ENCODE measurements around the gene CHRM2.

CHRM2 gene

DNA sequence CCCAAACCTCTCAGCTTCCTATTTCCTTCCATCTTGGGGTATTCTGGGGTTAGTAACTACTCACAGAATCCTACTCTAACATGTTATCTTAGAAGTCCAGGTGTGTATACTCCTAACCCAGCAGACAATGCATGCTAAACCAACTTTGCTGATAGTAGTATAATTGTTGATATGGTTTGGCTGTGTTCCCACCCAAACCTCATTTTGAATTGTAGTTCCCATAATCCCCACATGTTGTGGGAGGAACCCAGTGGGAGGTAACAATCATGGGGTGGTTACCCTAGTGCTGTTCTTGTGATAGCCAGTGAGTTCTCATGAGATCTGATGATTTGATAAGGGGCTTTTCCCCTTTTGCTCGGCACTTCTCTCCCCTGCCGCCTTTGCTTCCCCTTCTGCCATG lies 135.1 kb downstream of the CHRM2 start:
- H3K36me3 ChIP-seq (ENCODE audit: insufficient read depth, low read length) = no peaks in the 10 kb centered on the region
- H3K9ac ChIP-seq (ENCODE audit: low read length) = no peak overlapping the region
- H3K9me3 ChIP-seq (ENCODE audit: low read length) = no peaks in the 10 kb centered on the region
- H3K27me3 ChIP-seq (ENCODE audit: control insufficient read depth in 1 of 2, insufficient read depth in 2 of 2, low read length in 2 of 2) = no peaks in the 10 kb centered on the region
- H3K27ac ChIP-seq (ENCODE audit: low read depth, low read length) = no peak overlapping the region
- peaks cover 47% of the 10 kb centered on the region for H3K4me1 ChIP-seq (ENCODE audit: insufficient read depth, low read length)
- no peak overlapping the region for H3K4me3 ChIP-seq (ENCODE audit: low read depth in 1 of 2, low read length in 2 of 2)

GRCh38 chr7:137005873-137006272 lies 137.4 kb downstream of the CHRM2 start:
- Histone ChIP-seq H3K4me3 (ENCODE audit: low read depth in 1 of 2, low read length in 2 of 2) (no peak overlapping the region), H3K36me3 (ENCODE audit: insufficient read depth, low read length) (no peaks in the 10 kb centered on the region), H3K27ac (ENCODE audit: low read depth, low read length) (peak overlapping the region; percentile 12), H3K27me3 (ENCODE audit: control insufficient read depth in 1 of 2, insufficient read depth in 2 of 2, low read length in 2 of 2) (no peaks in the 10 kb centered on the region), H3K9ac (ENCODE audit: low read length) (no peak overlapping the region), H3K9me3 (ENCODE audit: low read length) (no peaks in the 10 kb centered on the region), H3K4me1 (ENCODE audit: insufficient read depth, low read length) (peaks cover 42% of the 10 kb centered on the region)

- Histone ChIP-seq H3K9me3 (ENCODE audit: low read length) (no peaks in the 10 kb centered on the region), H3K4me1 (ENCODE audit: insufficient read depth, low read length) (peaks cover 38% of the 10 kb centered on the region), H3K27ac (ENCODE audit: low read depth, low read length) (peak overlapping the region; percentile 12), H3K36me3 (ENCODE audit: insufficient read depth, low read length) (no peaks in the 10 kb centered on the region), H3K4me3 (ENCODE audit: low read depth in 1 of 2, low read length in 2 of 2) (no peak overlapping the region), H3K27me3 (ENCODE audit: control insufficient read depth in 1 of 2, insufficient read depth in 2 of 2, low read length in 2 of 2) (no peaks in the 10 kb centered on the region), H3K9ac (ENCODE audit: low read length) (no peak overlapping the region)
Observed at GRCh38 chr7:137006293-137006692, 137.8 kb downstream of the CHRM2 start.

GRCh38 chr7:137007001-137007694 lies 138.7 kb downstream of the CHRM2 start:
- no peak overlapping the region for H3K4me3 ChIP-seq (ENCODE audit: low read depth in 1 of 2, low read length in 2 of 2)
- H3K27ac ChIP-seq (ENCODE audit: low read depth, low read length) = peak overlapping the region; percentile 12
- no peak overlapping the region for H3K9ac ChIP-seq (ENCODE audit: low read length)
- H3K36me3 ChIP-seq (ENCODE audit: insufficient read depth, low read length) = no peaks in the 10 kb centered on the region
- H3K4me1 ChIP-seq (ENCODE audit: insufficient read depth, low read length) = peaks cover 33% of the 10 kb centered on the region
- no peaks in the 10 kb centered on the region for H3K27me3 ChIP-seq (ENCODE audit: control insufficient read depth in 1 of 2, insufficient read depth in 2 of 2, low read length in 2 of 2)
- no peaks in the 10 kb centered on the region for H3K9me3 ChIP-seq (ENCODE audit: low read length)

- no peak overlapping the region for H3K27ac ChIP-seq (ENCODE audit: low read depth, low read length)
- H3K27me3 ChIP-seq (ENCODE audit: control insufficient read depth in 1 of 2, insufficient read depth in 2 of 2, low read length in 2 of 2) = no peaks in the 10 kb centered on the region
- H3K4me1 ChIP-seq (ENCODE audit: insufficient read depth, low read length) = peaks cover 26% of the 10 kb centered on the region
- H3K9ac ChIP-seq (ENCODE audit: low read length) = no peak overlapping the region
- no peaks in the 10 kb centered on the region for H3K36me3 ChIP-seq (ENCODE audit: insufficient read depth, low read length)
- H3K9me3 ChIP-seq (ENCODE audit: low read length) = no peaks in the 10 kb centered on the region
- no peak overlapping the region for H3K4me3 ChIP-seq (ENCODE audit: low read depth in 1 of 2, low read length in 2 of 2)
Observed at GRCh38 chr7:137009404-137009803, 141.0 kb downstream of the CHRM2 start.

DNA sequence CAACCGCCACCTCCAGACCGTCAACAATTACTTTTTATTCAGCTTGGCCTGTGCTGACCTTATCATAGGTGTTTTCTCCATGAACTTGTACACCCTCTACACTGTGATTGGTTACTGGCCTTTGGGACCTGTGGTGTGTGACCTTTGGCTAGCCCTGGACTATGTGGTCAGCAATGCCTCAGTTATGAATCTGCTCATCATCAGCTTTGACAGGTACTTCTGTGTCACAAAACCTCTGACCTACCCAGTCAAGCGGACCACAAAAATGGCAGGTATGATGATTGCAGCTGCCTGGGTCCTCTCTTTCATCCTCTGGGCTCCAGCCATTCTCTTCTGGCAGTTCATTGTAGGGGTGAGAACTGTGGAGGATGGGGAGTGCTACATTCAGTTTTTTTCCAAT lies 146.6 kb downstream of the CHRM2 start:
- peaks cover 4% of the 10 kb centered on the region for H3K36me3 ChIP-seq (ENCODE audit: insufficient read depth, low read length)
- no peaks in the 10 kb centered on the region for H3K27me3 ChIP-seq (ENCODE audit: control insufficient read depth in 1 of 2, insufficient read depth in 2 of 2, low read length in 2 of 2)
- no peak overlapping the region for H3K27ac ChIP-seq (ENCODE audit: low read depth, low read length)
- no peak overlapping the region for H3K9ac ChIP-seq (ENCODE audit: low read length)
- H3K9me3 ChIP-seq (ENCODE audit: low read length) = no peaks in the 10 kb centered on the region
- no peak overlapping the region for H3K4me3 ChIP-seq (ENCODE audit: low read depth in 1 of 2, low read length in 2 of 2)
- H3K4me1 ChIP-seq (ENCODE audit: insufficient read depth, low read length) = no peaks in the 10 kb centered on the region

DNA sequence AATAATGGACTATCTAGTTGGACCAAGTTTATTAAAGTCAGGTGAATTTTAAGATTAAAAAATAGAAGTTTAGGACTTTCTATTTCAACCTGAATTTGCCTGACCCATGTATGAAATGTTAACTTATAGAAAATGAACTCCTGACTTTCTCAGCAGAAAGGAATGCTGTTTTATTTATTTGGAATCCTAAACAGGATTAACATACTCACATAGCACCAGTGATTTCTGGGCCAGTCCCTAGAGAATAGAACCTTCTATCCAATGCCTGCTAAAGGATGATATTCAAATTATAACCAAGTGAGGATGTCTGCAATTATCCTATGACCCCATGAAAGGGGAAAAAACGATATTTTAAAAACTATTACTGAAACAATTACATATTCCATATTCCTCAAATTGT lies 148.8 kb downstream of the CHRM2 start:
- Histone ChIP-seq H3K4me1 (ENCODE audit: insufficient read depth, low read length) (no peaks in the 10 kb centered on the region), H3K36me3 (ENCODE audit: insufficient read depth, low read length) (peaks cover 4% of the 10 kb centered on the region), H3K9ac (ENCODE audit: low read length) (no peak overlapping the region), H3K9me3 (ENCODE audit: low read length) (no peaks in the 10 kb centered on the region), H3K27ac (ENCODE audit: low read depth, low read length) (no peak overlapping the region), H3K4me3 (ENCODE audit: low read depth in 1 of 2, low read length in 2 of 2) (no peak overlapping the region), H3K27me3 (ENCODE audit: control insufficient read depth in 1 of 2, insufficient read depth in 2 of 2, low read length in 2 of 2) (no peaks in the 10 kb centered on the region)

DNA sequence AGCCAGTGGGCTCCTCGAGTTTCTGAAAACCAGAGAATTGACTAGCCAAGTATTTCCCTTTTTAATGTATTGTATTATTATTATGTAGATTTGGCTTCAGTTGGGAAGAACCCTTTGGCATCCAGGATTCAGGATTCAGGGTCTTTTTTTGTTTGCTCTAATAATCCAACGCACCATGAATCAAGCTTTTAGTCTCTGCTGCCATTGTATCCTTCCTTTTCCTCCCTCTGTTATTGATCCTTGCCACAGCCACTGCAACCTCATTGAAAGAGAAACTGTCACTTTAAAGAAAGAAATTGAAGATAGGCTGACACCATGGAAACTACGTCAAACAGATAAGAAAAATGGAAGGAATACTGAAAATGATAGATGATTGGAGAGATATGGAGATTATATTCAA lies 150.0 kb downstream of the CHRM2 start:
- no peak overlapping the region for H3K9ac ChIP-seq (ENCODE audit: low read length)
- H3K4me3 ChIP-seq (ENCODE audit: low read depth in 1 of 2, low read length in 2 of 2) = no peak overlapping the region
- H3K36me3 ChIP-seq (ENCODE audit: insufficient read depth, low read length) = peaks cover 4% of the 10 kb centered on the region
- no peaks in the 10 kb centered on the region for H3K4me1 ChIP-seq (ENCODE audit: insufficient read depth, low read length)
- no peak overlapping the region for H3K27ac ChIP-seq (ENCODE audit: low read depth, low read length)
- H3K9me3 ChIP-seq (ENCODE audit: low read length) = no peaks in the 10 kb centered on the region
- H3K27me3 ChIP-seq (ENCODE audit: control insufficient read depth in 1 of 2, insufficient read depth in 2 of 2, low read length in 2 of 2) = no peaks in the 10 kb centered on the region

DNA sequence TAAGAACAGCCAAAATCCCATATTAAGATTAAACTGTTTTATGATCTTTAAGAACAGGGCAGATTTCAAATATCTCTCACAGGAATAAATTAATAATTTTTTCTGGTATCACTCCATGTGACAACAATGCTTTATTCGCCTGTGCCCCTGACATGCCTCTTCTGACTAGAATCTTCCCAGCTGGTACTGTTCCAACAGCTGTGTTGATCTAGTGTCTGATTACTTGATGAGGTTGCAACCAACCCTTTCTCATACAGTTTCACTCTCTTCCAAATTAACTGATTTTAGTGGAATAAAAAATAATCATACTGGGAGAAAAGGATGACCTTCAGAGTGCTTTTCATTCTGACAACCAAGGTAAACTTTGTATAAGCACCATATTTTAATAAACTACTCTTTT lies 151.9 kb downstream of the CHRM2 start:
- H3K27ac ChIP-seq (ENCODE audit: low read depth, low read length) = no peak overlapping the region
- H3K4me3 ChIP-seq (ENCODE audit: low read depth in 1 of 2, low read length in 2 of 2) = no peak overlapping the region
- no peaks in the 10 kb centered on the region for H3K36me3 ChIP-seq (ENCODE audit: insufficient read depth, low read length)
- H3K9ac ChIP-seq (ENCODE audit: low read length) = no peak overlapping the region
- H3K9me3 ChIP-seq (ENCODE audit: low read length) = no peaks in the 10 kb centered on the region
- H3K27me3 ChIP-seq (ENCODE audit: control insufficient read depth in 1 of 2, insufficient read depth in 2 of 2, low read length in 2 of 2) = no peaks in the 10 kb centered on the region
- no peaks in the 10 kb centered on the region for H3K4me1 ChIP-seq (ENCODE audit: insufficient read depth, low read length)

- no peaks in the 10 kb centered on the region for H3K36me3 ChIP-seq (ENCODE audit: insufficient read depth, low read length)
- no peaks in the 10 kb centered on the region for H3K9me3 ChIP-seq (ENCODE audit: low read length)
- no peak overlapping the region for H3K9ac ChIP-seq (ENCODE audit: low read length)
- peaks cover 11% of the 10 kb centered on the region for H3K4me1 ChIP-seq (ENCODE audit: insufficient read depth, low read length)
- H3K27ac ChIP-seq (ENCODE audit: low read depth, low read length) = peak overlapping the region; percentile 46
- no peaks in the 10 kb centered on the region for H3K27me3 ChIP-seq (ENCODE audit: control insufficient read depth in 1 of 2, insufficient read depth in 2 of 2, low read length in 2 of 2)
- no peak overlapping the region for H3K4me3 ChIP-seq (ENCODE audit: low read depth in 1 of 2, low read length in 2 of 2)
Observed at GRCh38 chr7:137025469-137026175, 157.2 kb downstream of the CHRM2 start.

DNA sequence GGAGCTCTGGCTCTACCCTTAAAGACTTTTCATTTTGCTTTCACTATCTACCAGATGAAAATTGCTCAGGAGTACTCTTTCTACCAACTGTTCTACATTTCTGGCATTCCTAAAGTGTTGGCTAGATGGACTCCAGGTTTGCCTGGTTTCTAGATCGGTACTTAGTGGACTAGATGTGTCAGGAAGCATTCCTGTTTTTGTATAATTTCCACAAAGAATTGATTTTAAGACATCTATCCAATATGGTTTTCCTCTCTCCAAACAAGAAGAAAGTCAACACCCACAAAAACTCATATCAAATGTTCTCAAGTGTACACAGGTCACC lies 157.7 kb downstream of the CHRM2 start:
- Histone ChIP-seq H3K36me3 (ENCODE audit: insufficient read depth, low read length) (no peaks in the 10 kb centered on the region), H3K9me3 (ENCODE audit: low read length) (no peaks in the 10 kb centered on the region), H3K4me3 (ENCODE audit: low read depth in 1 of 2, low read length in 2 of 2) (no peak overlapping the region), H3K4me1 (ENCODE audit: insufficient read depth, low read length) (peaks cover 13% of the 10 kb centered on the region), H3K9ac (ENCODE audit: low read length) (no peak overlapping the region), H3K27ac (ENCODE audit: low read depth, low read length) (peak overlapping the region; percentile 46), H3K27me3 (ENCODE audit: control insufficient read depth in 1 of 2, insufficient read depth in 2 of 2, low read length in 2 of 2) (no peaks in the 10 kb centered on the region)

DNA sequence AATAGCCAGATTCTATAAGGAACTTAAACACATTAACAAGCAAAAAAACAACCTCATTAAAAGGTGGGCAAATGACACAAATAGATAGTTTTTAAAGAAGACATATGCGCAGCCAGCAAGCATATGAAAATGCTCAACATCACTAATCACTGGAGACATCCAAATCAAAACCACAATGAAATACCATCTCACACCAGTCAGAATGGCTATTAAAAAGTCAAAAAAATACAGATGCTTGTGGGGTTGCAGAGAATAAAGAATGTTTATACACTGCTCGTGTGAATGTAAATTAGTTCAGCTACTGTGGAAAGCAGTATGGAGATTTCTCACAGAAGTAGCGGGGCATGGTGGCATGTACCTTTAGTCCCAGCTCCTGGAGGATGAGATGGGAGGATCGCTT lies 164.0 kb downstream of the CHRM2 start:
- no peaks in the 10 kb centered on the region for H3K9me3 ChIP-seq (ENCODE audit: low read length)
- H3K4me3 ChIP-seq (ENCODE audit: low read depth in 1 of 2, low read length in 2 of 2) = no peak overlapping the region
- no peaks in the 10 kb centered on the region for H3K27me3 ChIP-seq (ENCODE audit: control insufficient read depth in 1 of 2, insufficient read depth in 2 of 2, low read length in 2 of 2)
- H3K4me1 ChIP-seq (ENCODE audit: insufficient read depth, low read length) = peaks cover 3% of the 10 kb centered on the region
- no peak overlapping the region for H3K9ac ChIP-seq (ENCODE audit: low read length)
- no peak overlapping the region for H3K27ac ChIP-seq (ENCODE audit: low read depth, low read length)
- H3K36me3 ChIP-seq (ENCODE audit: insufficient read depth, low read length) = no peaks in the 10 kb centered on the region
